Activated CD8-positive, alpha-beta T cell treated with anti-CD3 and anti-CD28 coated beads for 36 hours (primary cell): ENCODE measurements around the gene FOXP1. TPM values are rescaled to one million over a fixed set of nuclear protein-coding genes. Genes with fewer than 3 reads are reported as not detected.

ENCODE experiments used
- ATAC-seq: fragments of 200-7000 bp; cut with Tn5 transposase; one replicate; pipeline ENCODE4 v1.10.0; 2021; ENCODE audit warnings: mild to moderate bottlenecking, moderate library complexity
- CTCF ChIA-PET: fragments of 350-600 bp; sonication (Branson Sonifier 250); formaldehyde crosslinking; loops from one replicate; lab custom pipeline; 2021; ENCODE audit warnings: antibody characterized with exemption; lab: Charles Lee
- POLR2A ChIA-PET: fragments of 350-600 bp; sonication (Branson Sonifier 250); formaldehyde crosslinking; loops from one replicate; lab custom pipeline; 2021; ENCODE audit warnings: antibody characterized with exemption; lab: Charles Lee
- DNase-seq: peaks from one replicate; pipeline ENCODE4 v3.0.0-alpha.2; 2020
- H3K27ac Mint-ChIP-seq: one replicate; pipeline ENCODE4 v1.8.0; 2021; ENCODE audit warnings: mild to moderate bottlenecking, mixed read lengths
- H3K27me3 Mint-ChIP-seq: one replicate; pipeline ENCODE4 v1.8.0; 2021; ENCODE audit warnings: mixed read lengths
- H3K36me3 Mint-ChIP-seq: one replicate; pipeline ENCODE4 v1.8.0; 2021; ENCODE audit warnings: low read depth, mixed read lengths
- H3K4me1 Mint-ChIP-seq: one replicate; pipeline ENCODE4 v1.8.0; 2021; ENCODE audit warnings: low read depth, mixed read lengths
- H3K4me3 Mint-ChIP-seq: one replicate; pipeline ENCODE4 v1.8.0; 2021; ENCODE audit warnings: mild to moderate bottlenecking, moderate library complexity, mixed read lengths
- H3K9me3 Mint-ChIP-seq: one replicate; pipeline ENCODE4 v1.8.0; 2021; ENCODE audit warnings: mixed read lengths
- intact Hi-C: fragments of 100-400 bp; cut with micrococcal nuclease; formaldehyde crosslinking; loops from one replicate; pipeline ENCODE4 v1.10.0; 2022
- total RNA-seq, 2 experiments: library from RNA; stranded (reverse); gene quantifications; one replicate each; pipeline ENCODE4 v1.2.3, GENCODE V29; 2021
- TF ChIP-seq, protein P1 (sequence below): fragments of 200-600 bp; IDR thresholded peaks from one replicate; pipeline ENCODE4 v1.8.0; 2022; ENCODE audit warnings: antibody characterized with exemption, mild to moderate bottlenecking

Gene FOXP1
- total RNA-seq, 2 experiments from 2014 or later = 145 to 153 TPM

DNA sequence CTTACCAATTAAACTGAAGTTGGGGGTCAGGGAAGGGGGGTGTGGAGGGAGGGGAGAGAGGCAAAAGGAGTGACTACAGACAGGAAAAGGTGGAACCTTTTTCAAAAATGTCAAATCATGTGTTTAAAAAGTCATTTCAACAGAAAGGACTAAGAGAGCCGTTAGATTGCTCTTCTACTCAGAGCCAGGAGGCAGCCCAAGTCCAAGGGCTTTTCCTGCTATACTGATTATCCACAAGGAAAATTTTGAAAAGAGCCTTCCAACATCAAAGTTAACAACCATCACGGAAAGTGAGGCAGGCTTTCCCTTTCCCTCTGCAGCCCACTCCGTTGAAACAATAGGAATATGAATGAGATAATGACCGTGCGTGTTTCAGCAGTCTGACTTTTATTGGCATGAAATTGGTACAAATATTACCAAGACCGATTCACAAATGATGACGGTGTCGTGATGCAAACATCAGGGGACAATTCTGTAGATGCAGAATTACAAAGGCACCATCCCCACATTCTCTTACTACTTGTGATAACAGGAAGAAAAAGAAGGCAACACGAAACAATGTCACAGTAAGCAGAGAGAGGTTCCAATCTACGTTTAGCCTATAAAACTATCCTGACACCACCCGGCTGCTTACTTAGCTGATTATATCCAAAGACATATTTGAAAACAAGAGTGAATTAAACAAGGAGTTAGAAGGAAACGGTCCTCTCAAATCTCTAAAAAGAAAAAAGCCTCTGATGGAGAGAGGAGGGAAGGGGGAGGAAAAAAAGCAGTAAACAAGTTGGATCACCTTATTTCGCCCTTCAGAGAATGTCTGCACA is 453.7 kb downstream of the FOXP1 start:
- TF ChIP-seq, protein P1, sequence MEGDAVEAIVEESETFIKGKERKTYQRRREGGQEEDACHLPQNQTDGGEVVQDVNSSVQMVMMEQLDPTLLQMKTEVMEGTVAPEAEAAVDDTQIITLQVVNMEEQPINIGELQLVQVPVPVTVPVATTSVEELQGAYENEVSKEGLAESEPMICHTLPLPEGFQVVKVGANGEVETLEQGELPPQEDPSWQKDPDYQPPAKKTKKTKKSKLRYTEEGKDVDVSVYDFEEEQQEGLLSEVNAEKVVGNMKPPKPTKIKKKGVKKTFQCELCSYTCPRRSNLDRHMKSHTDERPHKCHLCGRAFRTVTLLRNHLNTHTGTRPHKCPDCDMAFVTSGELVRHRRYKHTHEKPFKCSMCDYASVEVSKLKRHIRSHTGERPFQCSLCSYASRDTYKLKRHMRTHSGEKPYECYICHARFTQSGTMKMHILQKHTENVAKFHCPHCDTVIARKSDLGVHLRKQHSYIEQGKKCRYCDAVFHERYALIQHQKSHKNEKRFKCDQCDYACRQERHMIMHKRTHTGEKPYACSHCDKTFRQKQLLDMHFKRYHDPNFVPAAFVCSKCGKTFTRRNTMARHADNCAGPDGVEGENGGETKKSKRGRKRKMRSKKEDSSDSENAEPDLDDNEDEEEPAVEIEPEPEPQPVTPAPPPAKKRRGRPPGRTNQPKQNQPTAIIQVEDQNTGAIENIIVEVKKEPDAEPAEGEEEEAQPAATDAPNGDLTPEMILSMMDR = no peak
- CTCF ChIA-PET = interaction anchor here (0.6 to 2.1 kb wide), 6 partner anchors 9 to 172 kb away, joined by 3 to 8 read pairs (median 4); no protein-coding TSS in a partner anchor
- H3K9me3 Mint-ChIP-seq = no peaks in the 10 kb centered on the region
- H3K4me3 Mint-ChIP-seq = peak overlapping the region; percentile 77
- no peaks in the 10 kb centered on the region for H3K27me3 Mint-ChIP-seq
- POLR2A ChIA-PET = interaction anchor here (0.9 to 4.8 kb wide), 19 partner anchors 8 to 178 kb away, joined by 3 to 68 read pairs (median 4); no protein-coding TSS in a partner anchor
- peaks cover 70% of the 10 kb centered on the region for H3K4me1 Mint-ChIP-seq
- DNase-seq (peak; percentile 60), ATAC-seq (no peak)
- intact Hi-C loops = loop anchor here (1.0 to 10.0 kb wide), 6 partner anchors 63 to 452 kb away; partner anchors contain the start of gene FOXP1
- H3K36me3 Mint-ChIP-seq = peaks cover 30% of the 10 kb centered on the region
- peak overlapping the region; percentile 93 for H3K27ac Mint-ChIP-seq

DNA sequence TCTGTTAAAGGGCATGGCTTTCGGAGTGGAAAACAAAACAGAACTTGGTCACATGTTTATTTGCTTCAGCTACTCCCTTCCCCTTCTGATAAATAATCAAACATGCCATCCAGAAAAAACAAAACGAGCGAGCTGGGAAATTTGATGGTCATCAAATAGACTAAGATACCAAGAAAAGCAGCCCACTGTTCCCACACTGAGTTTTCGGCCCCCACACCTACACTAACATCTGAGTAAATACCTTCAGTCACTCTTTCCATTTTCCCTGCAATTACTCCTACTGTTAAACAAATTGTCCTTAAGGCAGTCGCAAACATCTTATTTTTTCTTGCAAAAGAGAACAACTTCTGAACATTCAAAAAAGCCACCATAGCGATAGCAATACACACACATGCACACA is 454.6 kb downstream of the FOXP1 start:
- Mint-ChIP-seq H3K4me3 (peak overlapping the region; percentile 77), H3K36me3 (peaks cover 33% of the 10 kb centered on the region), H3K4me1 (peaks cover 69% of the 10 kb centered on the region), H3K27me3 (no peaks in the 10 kb centered on the region), H3K9me3 (no peaks in the 10 kb centered on the region), H3K27ac (peak overlapping the region; percentile 93)
- ATAC-seq (no peak), DNase-seq (peak; percentile 63)
- intact Hi-C loops = loop anchor here (5.0 to 10.0 kb wide), 4 partner anchors 62 to 453 kb away; partner anchors contain the start of gene FOXP1
- CTCF ChIA-PET = interaction anchor here (0.6 to 1.0 kb wide), 2 partner anchors 10 to 61 kb away, joined by 3 to 4 read pairs; no protein-coding TSS in a partner anchor
- TF ChIP-seq, protein P1 = no peak
- POLR2A ChIA-PET = interaction anchor here (0.6 to 4.8 kb wide), 14 partner anchors 10 to 325 kb away, joined by 3 to 68 read pairs (median 4); no protein-coding TSS in a partner anchor

DNA sequence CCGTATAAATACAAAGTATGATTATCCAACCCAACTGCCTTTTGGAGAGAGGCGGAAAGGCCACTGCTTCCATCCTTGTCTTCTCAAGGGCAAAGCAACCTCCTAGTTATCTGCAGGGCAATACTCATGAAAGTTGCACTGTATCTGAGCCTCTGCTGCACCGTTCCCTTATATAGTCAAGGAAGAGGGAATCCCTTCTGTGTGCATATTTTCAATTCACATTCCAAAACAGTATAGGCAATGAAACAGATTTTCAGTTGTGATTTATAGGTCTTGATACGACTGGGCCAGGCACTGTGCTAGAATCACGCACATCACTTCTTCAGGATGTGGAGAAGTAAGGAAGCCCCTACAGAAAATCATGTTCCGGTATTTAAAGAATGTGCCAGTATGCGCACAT is 455.7 kb downstream of the FOXP1 start:
- DNase-seq (no peak), ATAC-seq (no peak)
- H3K4me1 Mint-ChIP-seq = peaks cover 67% of the 10 kb centered on the region
- CTCF ChIA-PET = interaction anchor here (1.0 kb wide), 1 partner anchor 32 kb away, joined by 3 read pairs; no protein-coding TSS in a partner anchor
- peak overlapping the region; percentile 93 for H3K27ac Mint-ChIP-seq
- TF ChIP-seq, protein P1 = no peak
- POLR2A ChIA-PET = interaction anchor here (1.0 to 4.8 kb wide), 4 partner anchors 37 to 174 kb away, joined by 3 to 68 read pairs (median 26); no protein-coding TSS in a partner anchor
- peaks cover 30% of the 10 kb centered on the region for H3K36me3 Mint-ChIP-seq
- intact Hi-C loops = loop anchor here (2.0 to 10.0 kb wide), 5 partner anchors 41 to 454 kb away; partner anchors contain the start of gene FOXP1
- H3K9me3 Mint-ChIP-seq = no peaks in the 10 kb centered on the region
- H3K4me3 Mint-ChIP-seq = peak overlapping the region; percentile 77
- H3K27me3 Mint-ChIP-seq = no peaks in the 10 kb centered on the region

DNA sequence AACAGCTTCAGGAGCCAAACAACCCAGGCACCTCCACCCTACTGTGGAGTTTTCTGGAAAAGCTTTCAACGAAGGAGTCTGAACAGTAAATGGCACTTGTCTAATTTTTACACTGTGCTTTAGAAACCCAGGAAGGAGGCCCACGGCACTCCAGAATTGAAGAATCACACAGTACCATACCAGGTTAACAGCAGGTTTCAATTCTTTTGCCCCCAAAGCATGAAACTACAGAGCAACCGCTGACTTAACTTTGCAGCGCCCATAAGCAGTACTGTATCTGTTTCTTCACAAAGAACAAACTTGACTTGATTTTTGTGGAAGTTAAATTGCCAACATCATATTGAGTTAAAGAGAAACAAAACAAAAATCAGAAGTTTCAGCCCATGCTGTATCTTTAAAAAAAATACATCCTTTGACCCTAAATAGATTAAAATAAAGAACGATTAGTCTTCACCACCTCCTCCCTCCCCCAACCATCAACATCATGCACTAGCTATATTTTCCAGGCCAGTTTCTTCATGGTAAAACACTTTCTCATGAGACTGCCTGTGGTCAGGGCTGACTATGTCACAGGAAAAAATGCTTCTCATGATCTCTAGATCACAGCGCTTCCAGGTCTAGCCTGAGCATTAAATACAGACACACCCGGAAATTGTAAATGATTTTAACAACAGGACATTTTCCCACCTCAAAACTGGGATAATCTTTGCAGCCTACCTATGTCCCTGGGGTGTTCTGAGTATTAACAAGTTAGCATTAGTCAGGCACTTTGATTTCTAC is 456.3 kb downstream of the FOXP1 start:
- peak; percentile 54 for ATAC-seq
- H3K4me1 Mint-ChIP-seq = peaks cover 67% of the 10 kb centered on the region
- TF ChIP-seq, protein P1 = no peak
- DNase-seq = peak; percentile 78
- H3K27ac Mint-ChIP-seq = peak overlapping the region; percentile 93
- CTCF ChIA-PET = interaction anchor here (1.0 kb wide), 1 partner anchor 31 kb away, joined by 3 read pairs; no protein-coding TSS in a partner anchor
- H3K9me3 Mint-ChIP-seq = no peaks in the 10 kb centered on the region
- H3K36me3 Mint-ChIP-seq = peaks cover 30% of the 10 kb centered on the region
- intact Hi-C loops = loop anchor here (2.0 to 10.0 kb wide), 5 partner anchors 40 to 455 kb away; partner anchors contain the start of gene FOXP1
- POLR2A ChIA-PET = interaction anchor here (1.0 to 1.4 kb wide), 7 partner anchors 15 to 176 kb away, joined by 3 to 4 read pairs (median 3); no protein-coding TSS in a partner anchor
- H3K27me3 Mint-ChIP-seq = no peaks in the 10 kb centered on the region
- H3K4me3 Mint-ChIP-seq = peak overlapping the region; percentile 77
